Measurements from ENCODE around the gene ASIC3.

ASIC3 gene

GRCh38 chr7:151058781-151059366 is 10.5 kb downstream of the ASIC3 start:
- DNase-seq = peak; percentile 27

DNA sequence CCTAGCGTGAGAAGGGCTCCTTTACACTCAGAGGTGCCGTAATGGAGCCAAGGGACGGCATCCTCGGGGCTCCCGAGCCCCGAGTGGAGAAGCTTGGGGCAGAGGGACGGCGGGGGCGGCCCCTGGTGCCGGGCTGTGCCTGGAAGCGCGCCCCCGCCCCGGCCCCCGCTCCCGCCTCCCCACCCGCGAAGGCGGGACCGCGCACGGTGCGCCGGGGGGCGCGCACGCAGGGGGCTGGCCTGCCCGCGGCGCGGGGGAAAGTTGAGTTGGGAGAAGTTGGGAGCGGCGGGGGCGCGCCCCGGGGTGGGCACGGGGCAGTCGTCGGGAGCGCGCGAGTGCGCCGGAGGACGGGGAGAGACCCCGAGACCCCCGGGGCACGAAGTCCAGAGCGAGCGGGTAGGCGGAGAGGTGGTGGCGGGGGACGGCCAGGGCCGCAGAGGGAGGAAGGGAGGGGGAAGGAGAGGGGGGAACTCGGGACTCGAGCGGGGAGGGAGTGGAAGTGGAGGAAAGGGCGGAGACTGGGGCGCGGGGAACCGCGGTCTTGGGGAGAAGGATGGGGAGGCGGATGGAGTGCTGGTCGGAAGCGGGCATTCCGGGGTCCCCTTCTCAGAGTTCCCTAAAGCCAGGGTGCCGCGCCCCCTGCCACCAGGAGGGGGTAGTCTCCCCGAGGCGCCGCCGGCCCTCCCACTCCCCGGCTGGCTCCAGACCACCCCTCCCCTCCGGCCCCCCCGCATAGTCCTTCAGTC is 11.2 kb downstream of the ASIC3 start, which contains the start of gene SLC4A2:
TSS of gene SLC4A2 (plus strand) at position 223 of the 746 bp plus-strand sequence. CDS start 2,399 bp downstream, outside the sequence.
- DNase-seq = peak; percentile 73

DNA sequence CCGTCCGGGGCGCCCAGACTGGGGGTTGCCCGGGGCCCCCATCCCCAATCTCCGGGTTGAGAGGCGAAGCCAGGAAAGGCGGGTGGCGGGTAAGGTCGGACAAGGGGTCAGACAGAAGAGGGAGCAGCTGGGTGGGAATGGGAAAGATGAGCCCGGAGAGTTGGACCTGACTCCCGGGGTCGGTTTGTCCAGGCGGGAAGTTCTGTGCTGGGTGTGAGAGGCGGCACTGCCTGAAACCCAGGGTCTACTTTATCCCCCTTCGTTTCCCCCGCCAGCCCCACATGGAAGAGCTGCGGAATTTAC is 11.7 kb downstream of the ASIC3 start:
- DNase-seq = no peak

DNA sequence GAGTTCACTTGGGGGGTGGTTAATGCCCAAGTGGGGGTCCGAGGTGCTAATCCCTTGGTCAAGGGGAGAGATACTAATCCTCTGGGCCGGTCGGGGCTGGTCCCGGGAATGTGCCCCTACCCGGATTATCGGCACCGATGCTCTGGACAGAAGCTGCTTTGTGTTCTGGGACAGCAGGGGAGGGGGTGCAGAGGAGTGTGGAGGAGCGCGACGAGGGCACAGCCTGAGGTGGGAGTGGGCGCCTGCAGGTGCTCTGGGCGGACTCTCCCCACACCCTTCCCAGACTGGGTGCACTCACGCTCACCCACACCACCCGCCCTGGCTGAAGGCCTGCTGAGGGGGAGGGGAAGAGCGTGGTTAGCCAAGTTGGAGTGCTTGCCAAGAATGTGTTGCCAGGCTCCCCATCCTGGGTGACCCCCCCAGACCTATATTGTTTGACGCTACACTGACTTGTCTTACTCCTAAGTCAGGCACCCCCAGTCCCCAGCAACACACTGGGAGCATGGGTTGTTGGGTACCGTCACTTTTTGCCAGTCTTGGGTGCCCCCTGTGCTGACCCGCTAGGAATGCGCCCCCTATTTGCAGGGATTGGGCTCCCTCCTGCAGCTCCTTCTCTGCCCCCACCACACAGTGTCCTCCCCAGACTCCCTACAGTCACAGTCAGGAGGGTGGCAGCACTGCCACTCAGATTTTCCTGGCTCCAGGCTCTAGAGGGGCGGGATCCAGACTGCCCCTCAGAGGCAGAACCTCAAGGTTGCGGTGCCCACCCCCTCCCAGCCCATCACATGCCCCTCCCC is 12.3 kb downstream of the ASIC3 start:
- peak; percentile 24 for DNase-seq

GRCh38 chr7:151061213-151062110 is 13.1 kb downstream of the ASIC3 start:
- no peak for DNase-seq

GRCh38 chr7:151062111-151062398 is 13.7 kb downstream of the ASIC3 start:
- DNase-seq = no peak

GRCh38 chr7:151062399-151063211 is 14.3 kb downstream of the ASIC3 start:
- no peak for DNase-seq

GRCh38 chr7:151063212-151063561 is 14.9 kb downstream of the ASIC3 start:
- DNase-seq = no peak

DNA sequence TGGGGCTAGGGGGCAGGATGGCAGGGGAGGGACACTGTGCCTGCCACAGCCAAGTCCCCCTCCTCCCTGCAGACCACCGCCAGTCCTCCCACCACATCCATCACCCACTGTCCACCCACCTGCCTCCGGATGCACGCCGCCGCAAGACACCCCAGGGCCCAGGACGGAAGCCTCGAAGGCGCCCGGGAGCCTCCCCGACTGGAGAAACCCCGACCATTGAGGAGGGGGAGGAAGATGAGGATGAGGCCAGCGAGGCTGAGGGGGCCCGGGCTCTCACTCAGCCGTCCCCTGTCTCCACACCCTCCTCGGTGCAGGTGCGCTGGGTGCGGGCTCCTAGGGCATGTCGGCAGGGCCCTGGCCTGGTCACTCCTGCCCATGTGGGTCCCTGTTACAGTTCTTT is 16.1 kb downstream of the ASIC3 start:
- no peak for DNase-seq

DNA sequence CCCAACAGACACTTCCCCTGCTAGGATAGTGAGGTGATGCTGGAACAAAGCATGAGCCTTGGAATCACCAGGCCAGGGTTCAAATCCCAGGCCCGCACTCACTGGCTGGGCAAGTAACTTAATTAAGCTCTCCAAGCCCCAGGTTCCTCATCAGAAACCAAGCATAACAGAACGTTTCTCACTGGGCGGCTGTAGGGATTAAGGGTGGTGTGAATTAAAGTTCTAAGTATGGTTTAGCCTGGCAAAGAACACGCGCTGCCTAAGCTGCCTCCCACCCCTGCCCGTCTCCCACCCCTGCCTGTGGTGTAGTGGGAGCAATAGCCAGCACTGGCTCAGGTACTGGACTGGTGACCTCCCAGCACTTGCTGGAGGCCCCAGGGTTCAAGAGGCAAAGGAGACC is 16.7 kb downstream of the ASIC3 start:
- no peak for DNase-seq

DNA sequence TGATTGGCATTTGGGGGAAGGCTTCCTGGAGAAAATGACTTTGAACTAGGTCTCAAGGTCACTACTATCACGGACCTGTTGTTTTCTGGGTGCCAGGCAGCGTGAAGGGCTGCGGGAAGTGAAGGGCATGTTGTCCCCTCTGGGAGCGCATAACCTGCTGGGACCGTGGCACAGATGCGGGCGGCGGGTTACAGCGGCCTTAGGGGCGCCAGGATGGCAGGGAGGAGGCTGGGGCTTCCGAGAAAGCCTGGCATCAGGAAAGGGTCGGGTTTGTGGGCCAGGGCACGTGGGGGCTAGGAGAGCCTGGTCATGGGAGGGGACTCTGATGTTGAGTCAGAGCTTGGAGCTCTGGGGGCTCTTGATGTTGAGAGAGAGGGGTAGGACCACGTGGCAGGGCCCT is 17.2 kb downstream of the ASIC3 start:
- DNase-seq = no peak

GRCh38 chr7:151066273-151066974 is 18.1 kb downstream of the ASIC3 start:
- DNase-seq = no peak

DNA sequence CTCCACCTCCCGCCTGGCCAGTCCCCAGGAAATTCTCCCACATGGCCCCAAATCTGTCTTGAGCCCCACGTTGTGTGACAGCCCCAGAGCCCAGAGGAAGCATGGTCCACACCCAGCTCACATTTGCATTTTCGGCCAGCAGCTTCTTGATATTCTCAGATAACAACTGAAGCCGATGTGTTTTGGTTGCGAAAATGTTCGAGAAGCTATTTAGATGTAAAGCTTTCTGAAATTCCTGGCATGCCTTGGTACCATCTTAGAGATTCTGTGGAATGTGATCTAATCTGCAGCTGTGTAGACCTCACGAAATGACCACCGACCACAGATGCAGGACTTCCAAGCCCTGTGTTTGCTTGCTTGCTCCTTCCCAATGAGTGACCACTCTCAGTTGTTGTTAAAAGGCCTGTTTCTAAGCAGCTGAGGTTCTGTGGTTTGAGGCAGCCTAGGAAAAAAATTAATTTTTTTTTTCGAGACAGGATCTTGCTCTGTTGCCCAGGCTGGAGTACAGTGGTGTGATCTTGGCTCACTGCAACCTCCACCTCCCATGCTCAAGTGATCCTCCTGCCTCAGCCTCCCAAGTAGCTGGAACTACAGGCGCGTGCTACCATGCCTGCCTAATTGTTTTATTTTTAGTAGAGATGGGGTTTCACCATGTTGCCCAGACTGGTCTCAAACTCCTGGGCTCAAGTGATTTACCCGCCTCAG is 19.9 kb downstream of the ASIC3 start:
- DNase-seq = no peak

GRCh38 chr7:151069841-151070573 is 21.7 kb downstream of the ASIC3 start:
- no peak for DNase-seq

- no peak for DNase-seq
Measured at GRCh38 chr7:151070574-151070960, 22.2 kb downstream of the ASIC3 start.

GRCh38 chr7:151071032-151071866 is 22.9 kb downstream of the ASIC3 start:
- no peak for DNase-seq

DNA sequence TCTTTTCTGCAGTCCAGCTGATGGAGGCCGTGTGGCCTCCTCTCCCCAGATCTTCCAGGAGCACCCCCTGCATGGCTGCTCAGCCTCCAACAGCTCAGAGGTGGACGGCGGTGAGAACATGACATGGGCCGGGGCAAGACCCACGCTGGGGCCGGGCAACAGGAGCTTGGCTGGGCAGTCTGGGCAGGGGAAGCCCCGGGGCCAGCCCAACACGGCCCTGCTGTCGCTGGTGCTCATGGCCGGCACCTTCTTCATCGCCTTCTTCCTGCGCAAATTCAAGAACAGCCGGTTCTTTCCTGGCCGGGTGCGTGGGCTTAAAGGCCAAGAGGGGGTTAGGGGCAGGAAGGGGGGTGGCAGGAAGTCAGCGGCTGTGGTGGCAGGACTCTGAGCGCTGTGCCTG is 25.7 kb downstream of the ASIC3 start:
- no peak for DNase-seq

GRCh38 chr7:151074817-151075661 is 26.7 kb downstream of the ASIC3 start:
- DNase-seq = no peak

GRCh38 chr7:151075662-151075971 is 27.3 kb downstream of the ASIC3 start:
- no peak for DNase-seq

Data from activated naive CD4-positive, alpha-beta T cell treated with Interleukin-2 at 50 U/mL for 16 hours (primary cell).